SHP77 treated with DMSO at 0.1 percent for 48 hours (cell line): ENCODE measurements around the gene SLC4A4.

ENCODE experiments used
- DNase-seq: peaks from one replicate; lab custom pipeline; 2025; lab: John Stamatoyannopoulos, UW

SLC4A4 gene

GRCh38 chr4:71338846-71339593 is at the start of gene SLC4A4:
TSS of gene SLC4A4 (plus strand) at chr4:71339020.
- no peak for DNase-seq

- no peak for DNase-seq
Observed at GRCh38 chr4:71290074-71290473, 48.7 kb upstream of the SLC4A4 start.

GRCh38 chr4:71290476-71290875 is 48.3 kb upstream of the SLC4A4 start:
- DNase-seq, result no peak

DNA sequence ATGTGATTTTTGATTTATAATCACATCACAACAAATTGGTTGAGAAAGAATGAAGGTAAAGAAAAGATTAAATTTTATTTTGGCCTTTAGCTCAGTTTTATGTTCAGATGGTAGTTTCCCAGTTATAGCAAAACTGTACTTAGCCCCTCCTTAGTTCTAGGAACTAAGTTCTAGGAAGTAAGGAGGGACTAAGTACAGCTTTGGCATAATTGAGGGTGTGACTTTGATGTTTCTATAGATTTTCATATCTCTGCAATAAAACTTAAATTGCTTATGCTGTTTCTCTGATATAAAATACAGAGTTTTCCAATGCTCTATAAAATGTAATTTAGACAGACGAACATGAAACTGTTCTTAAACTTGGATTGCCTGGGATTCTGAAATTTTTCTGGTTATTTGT is 46.6 kb upstream of the SLC4A4 start:
- DNase-seq, result no peak

DNA sequence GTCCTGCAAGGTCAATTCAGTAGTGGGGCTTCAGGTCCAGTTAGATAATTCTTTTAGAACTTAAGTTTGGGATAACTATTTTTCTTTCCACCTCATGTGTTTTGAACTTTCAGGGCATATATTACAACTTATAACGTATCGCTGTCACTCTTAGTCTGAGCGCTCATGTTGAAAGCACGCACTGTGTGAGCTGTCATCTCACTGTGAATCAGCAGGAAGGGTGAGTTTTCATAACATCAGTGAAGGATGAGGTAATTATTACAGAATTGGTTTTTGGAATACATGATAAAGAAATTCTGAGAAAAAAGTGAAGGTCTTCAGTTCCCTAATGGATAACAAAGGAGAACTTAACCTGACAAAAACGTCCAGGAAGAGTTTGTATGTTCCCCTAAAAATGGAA is 45.1 kb upstream of the SLC4A4 start:
- DNase-seq, result no peak

DNA sequence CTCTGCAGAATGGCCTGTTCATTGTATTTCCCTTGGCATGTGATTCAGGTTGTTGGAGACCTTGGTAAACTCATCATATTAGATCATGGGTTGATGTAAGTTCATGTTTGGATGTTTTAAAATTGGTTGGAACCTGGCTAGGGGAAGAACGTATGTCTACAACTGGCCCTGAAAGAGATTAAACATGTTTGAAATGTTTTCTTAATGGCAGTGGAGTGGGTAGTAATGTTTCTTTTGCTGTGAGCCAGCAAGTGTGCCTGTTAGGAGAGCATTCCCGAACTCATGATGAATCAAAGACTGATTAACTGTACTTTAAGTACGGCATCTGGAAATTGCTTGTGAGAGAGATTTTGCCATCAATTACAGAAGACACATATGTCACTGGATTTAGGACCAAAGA is 44.5 kb upstream of the SLC4A4 start:
- DNase-seq, result no peak

DNA sequence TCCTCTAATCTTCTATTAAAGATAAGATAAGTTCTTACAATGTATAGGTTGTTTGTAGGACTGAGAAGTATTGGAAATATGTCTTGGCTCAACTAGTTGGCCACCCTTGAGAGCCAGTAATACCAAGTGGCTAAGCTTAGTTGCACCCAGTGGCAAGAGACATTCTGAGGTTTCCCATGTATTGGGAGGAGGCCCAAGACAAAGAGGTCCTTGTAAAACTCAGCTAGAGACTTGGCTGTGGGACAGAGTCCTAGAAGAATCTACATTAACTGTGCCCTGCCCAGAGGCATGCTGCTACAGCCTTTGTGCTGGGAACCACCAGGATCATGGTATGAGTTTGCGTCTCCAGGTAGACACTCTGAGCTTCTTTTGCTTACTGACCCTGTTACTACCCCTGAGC is 41.9 kb upstream of the SLC4A4 start:
- no peak for DNase-seq

DNA sequence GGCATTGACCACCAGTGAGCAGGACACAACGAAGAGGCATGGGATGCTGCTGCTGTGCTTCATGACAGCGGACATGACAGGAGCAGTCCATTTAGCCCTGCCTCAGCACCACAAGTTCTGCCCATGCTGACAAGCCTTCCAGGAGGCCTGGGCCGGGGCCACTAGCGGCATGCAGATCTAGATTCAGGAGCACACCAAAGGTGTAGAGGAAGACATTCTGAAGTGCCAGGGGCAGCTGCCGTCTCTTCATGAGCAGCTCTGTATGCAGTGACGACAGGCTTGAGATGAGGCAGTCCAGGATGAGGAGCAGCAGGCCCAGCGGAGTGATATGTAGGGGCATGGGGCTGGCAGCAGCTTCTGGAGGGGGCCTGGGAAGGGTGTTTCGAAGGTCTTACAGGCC is 38.5 kb upstream of the SLC4A4 start:
- DNase-seq, result no peak

DNA sequence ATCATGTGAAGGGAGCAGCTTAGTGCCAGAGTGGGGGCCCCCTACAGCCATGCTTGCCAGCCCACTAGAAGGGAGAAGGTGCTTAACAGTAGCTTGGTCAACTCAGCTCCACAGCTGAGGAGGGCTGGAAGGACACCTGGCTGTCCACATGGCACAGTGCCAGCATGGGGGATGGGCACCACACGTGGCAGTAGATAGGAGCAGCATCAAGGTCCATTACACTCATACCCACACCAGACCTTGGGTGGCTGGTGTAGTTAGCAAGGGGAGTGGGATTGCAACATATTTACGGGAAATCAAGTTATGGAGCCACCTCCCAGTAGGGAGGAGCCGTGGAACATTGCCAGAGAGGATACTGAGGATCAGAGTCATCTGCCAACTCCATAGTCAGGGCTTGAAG is 37.9 kb upstream of the SLC4A4 start:
- peak; percentile 66 for DNase-seq

DNA sequence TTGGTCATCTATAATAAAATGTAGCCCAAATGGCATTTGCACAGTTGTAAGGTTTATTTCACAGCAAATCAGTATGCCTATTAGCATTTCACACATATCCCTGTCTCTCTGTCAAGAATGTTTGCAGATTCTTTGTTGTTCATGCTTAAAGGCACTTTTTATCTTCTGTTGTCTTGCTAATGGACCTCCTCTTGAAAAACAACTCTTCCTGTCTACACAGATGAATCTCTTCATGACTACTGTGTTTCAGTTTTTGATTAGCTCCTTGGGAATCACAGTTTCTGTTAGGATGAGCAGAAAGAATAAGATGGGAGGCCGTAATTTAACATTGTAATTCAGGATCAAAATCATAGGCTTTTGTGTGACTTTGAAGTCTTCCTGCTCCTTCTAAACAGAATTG is 35.5 kb upstream of the SLC4A4 start:
- DNase-seq, result no peak

GRCh38 chr4:71303850-71304249 is 35.0 kb upstream of the SLC4A4 start:
- DNase-seq, result no peak

- DNase-seq, result peak; percentile 40
Observed at GRCh38 chr4:71304289-71304850, 34.5 kb upstream of the SLC4A4 start.

GRCh38 chr4:71307729-71308128 is 31.1 kb upstream of the SLC4A4 start:
- DNase-seq, result no peak

GRCh38 chr4:71322425-71322824 is 16.4 kb upstream of the SLC4A4 start:
- no peak for DNase-seq

DNA sequence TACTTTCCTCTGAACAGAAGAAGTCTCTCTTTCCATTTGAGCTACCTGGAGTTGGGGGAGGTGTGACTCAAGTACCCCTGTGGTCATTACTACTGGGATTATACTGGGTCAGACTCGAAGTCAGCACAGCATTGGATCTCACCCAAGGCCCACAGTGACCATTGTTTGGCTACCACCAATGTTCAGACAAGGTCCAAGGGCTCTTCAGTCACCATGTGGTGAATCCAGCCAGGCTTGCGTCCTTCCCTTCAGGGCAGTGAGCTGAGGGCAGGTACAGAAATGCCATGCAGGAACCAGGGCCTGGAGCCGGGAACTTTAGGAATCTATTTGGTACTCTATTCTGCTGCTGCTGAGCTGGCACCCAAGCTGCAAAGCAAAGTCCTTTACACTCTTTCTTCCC is 5.5 kb upstream of the SLC4A4 start:
- DNase-seq, result no peak

GRCh38 chr4:71333960-71334359 is 4.9 kb upstream of the SLC4A4 start:
- no peak for DNase-seq

- no peak for DNase-seq
Observed at GRCh38 chr4:71334465-71334882, 4.3 kb upstream of the SLC4A4 start.

DNA sequence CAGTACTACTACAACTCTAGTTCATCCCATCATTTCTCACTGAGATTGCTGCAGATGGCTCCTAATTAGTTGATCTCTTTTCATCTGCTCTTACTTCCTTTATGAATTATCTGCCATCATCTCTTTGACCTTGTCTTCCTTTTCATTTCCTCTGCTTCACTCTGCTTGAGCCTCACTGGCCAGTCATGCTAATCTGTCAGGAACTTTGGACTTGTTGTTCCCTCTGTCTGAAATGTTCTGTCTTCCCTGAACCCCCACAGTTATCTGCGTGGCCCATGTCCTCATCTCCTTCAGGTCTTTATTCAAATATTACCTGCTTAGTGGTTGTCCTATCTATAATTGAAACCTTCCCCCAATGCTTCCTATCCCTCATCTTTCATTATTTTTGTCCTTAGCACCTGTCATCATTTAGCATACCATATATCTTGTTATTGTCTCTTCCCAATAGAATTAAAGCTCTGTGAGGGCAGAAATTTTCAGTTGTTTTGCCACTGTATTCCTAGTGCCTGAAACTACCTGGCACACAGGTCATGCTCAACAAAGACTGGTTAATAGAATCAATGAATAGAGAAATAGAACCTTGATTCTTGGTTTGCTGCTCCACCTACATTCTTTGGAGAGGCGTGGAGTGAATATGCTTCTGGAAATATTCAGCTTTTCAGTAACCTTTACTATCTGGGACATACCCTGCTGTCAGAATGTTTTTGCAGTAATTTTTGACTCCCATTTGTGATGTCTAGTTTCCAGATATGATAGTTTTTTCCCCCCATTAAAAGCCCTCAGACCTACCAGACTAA is 5.0 kb downstream of the SLC4A4 start:
- DNase-seq, result no peak

DNA sequence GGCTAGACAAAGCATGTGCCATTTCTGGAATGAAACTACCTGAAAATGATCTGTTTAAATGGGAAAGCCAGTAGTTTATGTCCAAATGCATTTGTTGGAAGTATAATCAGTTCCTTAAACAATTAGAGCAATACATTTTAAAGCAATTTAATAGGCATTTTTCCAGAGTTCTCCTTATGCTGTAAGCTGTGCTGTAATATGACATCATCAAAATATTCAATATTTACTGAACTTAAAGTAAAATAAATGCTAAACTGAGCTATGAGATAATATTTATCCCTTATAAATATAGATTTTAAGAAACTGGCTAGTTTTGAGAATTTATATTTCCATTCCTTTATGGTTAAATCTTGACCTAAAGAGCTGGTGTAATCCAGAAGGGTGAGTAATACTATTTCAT is 7.9 kb downstream of the SLC4A4 start:
- DNase-seq, result no peak

- no peak for DNase-seq
Observed at GRCh38 chr4:71348586-71348985, 9.8 kb downstream of the SLC4A4 start.

DNA sequence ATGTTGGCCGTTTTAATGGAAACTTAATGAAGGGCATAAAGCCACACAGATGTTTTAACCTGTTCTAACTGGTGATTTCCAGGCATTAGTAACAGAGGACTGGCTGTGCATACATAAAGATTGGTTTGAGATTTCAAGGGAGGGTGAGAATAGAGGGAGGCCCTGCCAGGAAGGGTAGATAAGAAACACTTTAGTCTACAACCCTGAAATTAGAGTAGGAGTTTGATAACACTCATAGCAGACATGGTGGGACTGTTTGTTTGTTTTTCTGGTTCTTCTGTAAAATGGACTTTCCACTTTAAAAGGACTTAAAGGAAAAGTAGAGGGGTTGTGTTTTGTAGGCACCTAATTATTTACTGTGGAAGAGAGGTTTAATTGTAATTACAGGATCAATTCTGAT is 16.2 kb downstream of the SLC4A4 start:
- DNase-seq, result no peak

DNA sequence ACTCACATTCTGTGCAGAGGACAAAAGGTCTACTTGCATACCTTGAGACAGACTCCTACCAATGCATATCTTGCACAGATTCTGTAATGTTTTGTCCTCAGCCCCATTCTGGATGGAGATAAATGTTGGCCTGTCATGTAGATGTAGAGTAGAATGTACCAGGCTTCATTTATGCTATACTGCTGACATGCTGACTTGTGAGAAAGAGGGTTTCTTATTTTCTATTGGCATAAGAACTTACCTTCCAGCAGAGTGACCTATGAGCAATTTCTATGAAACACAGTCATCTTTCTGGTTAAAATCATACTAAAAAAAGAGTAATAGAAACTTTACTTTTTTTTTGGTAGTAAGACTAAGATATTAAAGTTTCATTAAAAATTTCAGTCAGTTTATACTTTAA is 17.2 kb downstream of the SLC4A4 start:
- DNase-seq, result no peak

DNA sequence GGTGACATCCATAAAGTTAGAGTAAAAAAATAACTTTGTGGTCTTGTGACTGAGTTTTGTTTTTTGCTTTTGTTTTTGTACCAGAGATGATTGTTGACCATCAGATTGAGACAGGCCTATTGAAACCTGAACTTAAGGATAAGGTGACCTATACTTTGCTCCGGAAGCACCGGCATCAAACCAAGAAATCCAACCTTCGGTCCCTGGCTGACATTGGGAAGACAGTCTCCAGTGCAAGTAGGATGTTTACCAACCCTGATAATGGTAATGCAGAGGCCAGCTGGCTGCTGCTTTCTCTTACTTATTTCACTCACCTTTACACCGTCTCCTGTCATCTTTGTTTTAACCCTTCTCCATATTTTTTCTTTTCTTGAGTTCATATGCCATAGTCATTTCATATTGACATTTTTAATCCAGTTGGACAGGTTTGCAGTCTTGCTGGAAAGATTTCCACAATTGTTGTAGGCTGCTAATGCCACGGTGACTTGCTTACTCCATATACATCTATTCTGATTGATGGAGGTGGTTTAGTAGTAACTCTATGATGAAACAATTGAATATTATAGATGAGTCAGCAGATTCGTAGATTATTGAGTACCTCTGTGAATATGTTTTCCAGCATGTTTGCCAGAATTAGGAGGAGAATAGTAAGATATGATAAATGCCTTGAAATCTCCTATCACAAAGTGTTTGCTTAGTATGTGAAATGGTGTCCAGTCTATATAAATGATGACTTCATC is 18.3 kb downstream of the SLC4A4 start:
- DNase-seq, result no peak
